Panc1 (cell line): ENCODE measurements around the gene RCSD1. TPM values are rescaled to one million over a fixed set of nuclear protein-coding genes. Genes with fewer than 3 reads are reported as not detected.

Experiments
- ATAC-seq: fragments of 200-7000 bp; cut with Tn5 transposase; 2 replicates; pipeline ENCODE4 v1.9.1; 2020; ENCODE audit warnings: mild to moderate bottlenecking, moderate library complexity
- BruUV-seq: library from RNA; stranded (reverse); fragments of 400-500 nt; replicated peaks from 2 replicates; lab custom pipeline; 2021; lab: Mats Ljungman, UMichigan
- CTCF ChIA-PET: fragments of 300-600 bp; sonication (Branson Sonifier 250); formaldehyde crosslinking; loops from one replicate; lab custom pipeline; 2022; ENCODE audit warnings: antibody characterized with exemption; lab: Charles Lee
- POLR2A ChIA-PET: fragments of 300-600 bp; sonication (Branson Sonifier 250); formaldehyde crosslinking; loops from one replicate; lab custom pipeline; 2022; ENCODE audit warnings: antibody characterized with exemption; lab: Charles Lee
- DNase-seq: peaks from one replicate; pipeline ENCODE4 v3.0.0-alpha.2; 2010; ENCODE audit warnings: low read depth, low spot score
- H3K27ac ChIP-seq: 2 replicates; pipeline ENCODE4 v1.5.1; 2011; ENCODE audit warnings: mild to moderate bottlenecking, low read length, inconsistent platforms
- H3K27me3 ChIP-seq: fragments of 200-500 bp; sonication (Bioruptor generic); 2 replicates; pipeline ENCODE4 v1.6.0; 2014; ENCODE audit warnings: low read length, inconsistent platforms; ENCODE audit not compliant: control insufficient read depth, insufficient read depth
- H3K36me3 ChIP-seq: fragments of 200-500 bp; sonication (Bioruptor generic); 2 replicates; pipeline ENCODE4 v1.5.1; 2014; ENCODE audit warnings: inconsistent platforms, mild to moderate bottlenecking, low read length, moderate library complexity; ENCODE audit not compliant: control insufficient read depth, insufficient read depth
- H3K4me1 ChIP-seq: 2 replicates; pipeline ENCODE4 v1.5.1; 2011; ENCODE audit warnings: inconsistent platforms, mild to moderate bottlenecking, low read length, moderate library complexity; ENCODE audit not compliant: control insufficient read depth, insufficient read depth
- H3K4me3 ChIP-seq, 2 experiments: 2 replicates each; pipeline ENCODE4 v1.5.1; 2011 to 2012; ENCODE audit warnings: low read depth in 2 of 2, low read length in 2 of 2, mild to moderate bottlenecking in 2 of 2, inconsistent platforms in 1 of 2, moderate library complexity in 1 of 2
- H3K9me3 ChIP-seq: fragments of 200-500 bp; sonication (Bioruptor generic); 2 replicates; pipeline ENCODE4 v1.5.1; 2014; ENCODE audit warnings: low read depth, mild to moderate bottlenecking, inconsistent platforms, low read length, moderate library complexity; ENCODE audit not compliant: control insufficient read depth, insufficient read depth
- POLR2AphosphoS5 ChIP-seq: IDR thresholded peaks from 2 replicates; pipeline ENCODE4 v1.6.1; 2012; ENCODE audit warnings: mild to moderate bottlenecking, low read depth, low read length, moderate library complexity
- SIN3A ChIP-seq: IDR thresholded peaks from 2 replicates; pipeline ENCODE4 v1.6.1; 2012; ENCODE audit warnings: low read depth, mild to moderate bottlenecking, low read length, moderate library complexity, borderline replicate concordance; ENCODE audit not compliant: insufficient read depth
- TCF7L2 ChIP-seq: IDR thresholded peaks from 2 replicates; pipeline ENCODE4 v1.6.1; 2011; ENCODE audit warnings: mild to moderate bottlenecking, low read depth, low read length, inconsistent platforms
- in situ Hi-C: cut with HindIII; loops from 2 replicates; pipeline ENCODE4 v1.10.0; 2016; ENCODE audit warnings: low sequenced_read_pairs, low pct_unique_long_range_greater_than_20kb
- intact Hi-C: fragments of 100-400 bp; cut with micrococcal nuclease; formaldehyde crosslinking; loops from one replicate; pipeline ENCODE4 v1.10.0; 2022; ENCODE audit not compliant: unreplicated experiment
- total RNA-seq: library from RNA; stranded (reverse); gene quantifications from one replicate; pipeline ENCODE4 v1.2.1, GENCODE V29; 2021; ENCODE audit not compliant: unreplicated experiment
- TF ChIP-seq, protein P1 (sequence below), 2 experiments: IDR thresholded peaks; 2 replicates each; pipeline ENCODE4 v1.6.1; 2011 to 2012; ENCODE audit warnings: low read depth in 2 of 2, control low read depth in 1 of 2, low read length in 1 of 2, mild to moderate bottlenecking in 1 of 2, moderate library complexity in 1 of 2; ENCODE audit not compliant: insufficient read depth in 1 of 2
- TF ChIP-seq, protein P2 (sequence below): fragments of 450-650 bp; IDR thresholded peaks from 2 replicates; pipeline ENCODE4 v1.5.1; 2017; ENCODE audit warnings: mild to moderate bottlenecking

Gene RCSD1
- total RNA-seq, 1 experiment from 2014 or later: 1.4 TPM

DNA sequence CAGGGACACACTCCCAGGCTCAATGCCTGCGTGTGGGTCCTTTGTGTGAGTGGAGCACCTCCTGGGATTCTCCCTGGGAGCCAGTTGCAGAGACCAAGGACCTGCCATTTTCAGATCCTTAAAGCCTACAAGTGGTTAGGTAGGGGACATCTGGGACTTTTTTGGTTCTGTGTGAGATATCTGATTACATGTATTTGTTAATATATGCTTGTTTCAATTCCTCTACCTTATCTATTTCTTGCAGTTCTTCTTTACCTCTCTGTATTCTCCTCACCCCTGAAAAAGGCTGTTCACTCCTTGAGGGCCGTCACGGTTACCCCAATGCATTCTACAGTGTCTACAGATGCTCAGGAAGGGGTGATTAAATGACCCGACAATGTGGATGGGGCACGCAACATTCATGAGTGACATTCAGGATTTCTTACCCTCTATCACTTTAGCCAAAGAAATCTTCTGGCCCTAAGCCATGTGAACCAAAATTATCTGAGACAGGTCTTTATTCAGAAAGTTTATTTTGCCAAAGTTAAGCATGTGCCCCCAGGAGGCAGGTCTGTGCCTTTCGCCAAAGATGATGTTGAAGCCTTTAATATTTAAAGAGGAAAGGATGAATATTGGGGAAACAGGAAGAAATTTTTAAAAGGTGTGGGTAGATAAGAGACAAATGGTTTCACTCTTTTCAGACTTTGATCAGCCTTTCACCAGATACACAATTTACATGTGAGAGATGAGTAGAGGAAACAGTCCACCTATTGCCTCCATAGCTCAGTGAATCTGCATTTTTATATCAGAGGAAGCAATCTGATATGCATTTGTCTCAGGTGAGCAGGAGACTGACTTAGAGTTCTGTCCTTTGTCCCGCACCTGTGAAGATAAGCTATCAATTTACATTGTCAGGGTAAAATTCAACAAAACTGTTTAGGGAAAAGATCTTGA, 47.1 kb downstream of the RCSD1 start:
- TF ChIP-seq, protein P1, sequence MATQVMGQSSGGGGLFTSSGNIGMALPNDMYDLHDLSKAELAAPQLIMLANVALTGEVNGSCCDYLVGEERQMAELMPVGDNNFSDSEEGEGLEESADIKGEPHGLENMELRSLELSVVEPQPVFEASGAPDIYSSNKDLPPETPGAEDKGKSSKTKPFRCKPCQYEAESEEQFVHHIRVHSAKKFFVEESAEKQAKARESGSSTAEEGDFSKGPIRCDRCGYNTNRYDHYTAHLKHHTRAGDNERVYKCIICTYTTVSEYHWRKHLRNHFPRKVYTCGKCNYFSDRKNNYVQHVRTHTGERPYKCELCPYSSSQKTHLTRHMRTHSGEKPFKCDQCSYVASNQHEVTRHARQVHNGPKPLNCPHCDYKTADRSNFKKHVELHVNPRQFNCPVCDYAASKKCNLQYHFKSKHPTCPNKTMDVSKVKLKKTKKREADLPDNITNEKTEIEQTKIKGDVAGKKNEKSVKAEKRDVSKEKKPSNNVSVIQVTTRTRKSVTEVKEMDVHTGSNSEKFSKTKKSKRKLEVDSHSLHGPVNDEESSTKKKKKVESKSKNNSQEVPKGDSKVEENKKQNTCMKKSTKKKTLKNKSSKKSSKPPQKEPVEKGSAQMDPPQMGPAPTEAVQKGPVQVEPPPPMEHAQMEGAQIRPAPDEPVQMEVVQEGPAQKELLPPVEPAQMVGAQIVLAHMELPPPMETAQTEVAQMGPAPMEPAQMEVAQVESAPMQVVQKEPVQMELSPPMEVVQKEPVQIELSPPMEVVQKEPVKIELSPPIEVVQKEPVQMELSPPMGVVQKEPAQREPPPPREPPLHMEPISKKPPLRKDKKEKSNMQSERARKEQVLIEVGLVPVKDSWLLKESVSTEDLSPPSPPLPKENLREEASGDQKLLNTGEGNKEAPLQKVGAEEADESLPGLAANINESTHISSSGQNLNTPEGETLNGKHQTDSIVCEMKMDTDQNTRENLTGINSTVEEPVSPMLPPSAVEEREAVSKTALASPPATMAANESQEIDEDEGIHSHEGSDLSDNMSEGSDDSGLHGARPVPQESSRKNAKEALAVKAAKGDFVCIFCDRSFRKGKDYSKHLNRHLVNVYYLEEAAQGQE (IDR thresholded peaks at IDR 0.05; ENCODE audit: insufficient read depth in 1 of 2, low read depth in 2 of 2, low read length in 1 of 2): no peak
- TF ChIP-seq, protein P2, sequence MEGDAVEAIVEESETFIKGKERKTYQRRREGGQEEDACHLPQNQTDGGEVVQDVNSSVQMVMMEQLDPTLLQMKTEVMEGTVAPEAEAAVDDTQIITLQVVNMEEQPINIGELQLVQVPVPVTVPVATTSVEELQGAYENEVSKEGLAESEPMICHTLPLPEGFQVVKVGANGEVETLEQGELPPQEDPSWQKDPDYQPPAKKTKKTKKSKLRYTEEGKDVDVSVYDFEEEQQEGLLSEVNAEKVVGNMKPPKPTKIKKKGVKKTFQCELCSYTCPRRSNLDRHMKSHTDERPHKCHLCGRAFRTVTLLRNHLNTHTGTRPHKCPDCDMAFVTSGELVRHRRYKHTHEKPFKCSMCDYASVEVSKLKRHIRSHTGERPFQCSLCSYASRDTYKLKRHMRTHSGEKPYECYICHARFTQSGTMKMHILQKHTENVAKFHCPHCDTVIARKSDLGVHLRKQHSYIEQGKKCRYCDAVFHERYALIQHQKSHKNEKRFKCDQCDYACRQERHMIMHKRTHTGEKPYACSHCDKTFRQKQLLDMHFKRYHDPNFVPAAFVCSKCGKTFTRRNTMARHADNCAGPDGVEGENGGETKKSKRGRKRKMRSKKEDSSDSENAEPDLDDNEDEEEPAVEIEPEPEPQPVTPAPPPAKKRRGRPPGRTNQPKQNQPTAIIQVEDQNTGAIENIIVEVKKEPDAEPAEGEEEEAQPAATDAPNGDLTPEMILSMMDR: no peak
- TF ChIP-seq TCF7L2 (no peak), SIN3A (no peak), POLR2AphosphoS5 (no peak)
- Histone ChIP-seq H3K9me3 (no peaks in the 10 kb centered on the region), H3K36me3 (no peaks in the 10 kb centered on the region), H3K27me3 (no peaks in the 10 kb centered on the region), H3K4me1 (no peaks in the 10 kb centered on the region), H3K4me3 (no peak overlapping the region), H3K27ac (no peak overlapping the region)
- ChIA-PET CTCF (no interaction called here), POLR2A (no interaction called here)
- intact Hi-C loops: loop anchor here (2.0 kb wide), 1 partner anchor 20 kb away; no protein-coding TSS in a partner anchor
- ATAC-seq (no peak), DNase-seq (no peak)
- in situ Hi-C loops: no loop called here
- no TSS peak for BruUV-seq

DNA sequence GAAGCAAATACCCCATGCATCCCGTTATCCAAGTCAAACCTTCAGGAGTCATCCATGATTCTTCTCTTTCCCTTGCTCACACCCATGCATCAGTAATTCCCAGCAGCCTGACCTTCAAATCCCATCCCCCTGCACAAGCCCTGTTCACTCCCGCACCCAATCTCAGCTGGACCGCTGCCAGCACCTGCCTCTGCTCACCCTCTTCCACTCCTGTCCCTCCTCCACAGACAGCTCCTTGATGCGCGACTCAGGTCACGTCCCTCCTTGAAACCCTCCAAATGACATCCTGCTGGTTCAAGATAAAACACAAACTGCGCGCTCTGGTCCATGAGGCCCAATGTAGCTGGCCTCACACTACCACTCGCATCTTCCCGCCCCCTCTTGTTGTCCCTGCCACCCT, 48.4 kb downstream of the RCSD1 start:
- POLR2A ChIA-PET: no interaction called here
- no peak for DNase-seq
- H3K27me3 ChIP-seq: no peaks in the 10 kb centered on the region
- no peak for TF ChIP-seq SIN3A
- TF ChIP-seq, protein P1 (IDR thresholded peaks at IDR 0.05; ENCODE audit: insufficient read depth in 1 of 2, low read depth in 2 of 2, low read length in 1 of 2): no peak
- no TSS peak for BruUV-seq
- H3K4me3 ChIP-seq: no peak overlapping the region
- intact Hi-C loops (no loop called here), in situ Hi-C loops (no loop called here)
- H3K36me3 ChIP-seq: no peaks in the 10 kb centered on the region
- no peak overlapping the region for H3K27ac ChIP-seq
- ATAC-seq: no peak
- H3K9me3 ChIP-seq: no peaks in the 10 kb centered on the region
- CTCF ChIA-PET: interaction anchor here (0.7 kb wide), 1 partner anchor 113 kb away, joined by 3 read pairs; no protein-coding TSS in a partner anchor
- no peaks in the 10 kb centered on the region for H3K4me1 ChIP-seq
